Activated gamma-delta T cell treated with Interleukin-2 at 50 U/mL for 16 hours (primary cell): ENCODE measurements around the gene DAZAP1.
"Not testable (repeated sequence)": the region's sequence is repeated elsewhere in the genome, so short reads cannot be mapped to it uniquely, and the experiment has no call there.

Experiments
- DNase-seq: peaks from one replicate; pipeline ENCODE4 v3.0.0-alpha.2; 2020

Gene DAZAP1

GRCh38 chr19:1411255-1412191 lies 4.1 kb downstream of the DAZAP1 start:
- DNase-seq, result peak; percentile 43

- DNase-seq, result no peak
Measured at GRCh38 chr19:1412323-1412923, 5.0 kb downstream of the DAZAP1 start.

- DNase-seq, result no peak
Measured at GRCh38 chr19:1412995-1413800, 5.8 kb downstream of the DAZAP1 start.

GRCh38 chr19:1416014-1416841 lies 8.8 kb downstream of the DAZAP1 start:
- no peak for DNase-seq

- DNase-seq, result no peak
Measured at GRCh38 chr19:1417145-1417544, 9.8 kb downstream of the DAZAP1 start.

GRCh38 chr19:1417681-1418495 lies 10.5 kb downstream of the DAZAP1 start:
- no peak for DNase-seq

- no peak for DNase-seq
Measured at GRCh38 chr19:1418496-1418775, 11.1 kb downstream of the DAZAP1 start.

GRCh38 chr19:1418951-1419738 lies 11.8 kb downstream of the DAZAP1 start:
- DNase-seq, result no peak

- not testable (repeated sequence) for DNase-seq
Measured at GRCh38 chr19:1420085-1420484, 12.7 kb downstream of the DAZAP1 start.

- no peak for DNase-seq
Measured at GRCh38 chr19:1420590-1420989, 13.2 kb downstream of the DAZAP1 start.

- DNase-seq, result no peak
Measured at GRCh38 chr19:1421218-1421957, 14.0 kb downstream of the DAZAP1 start.

GRCh38 chr19:1421958-1422305 lies 14.5 kb downstream of the DAZAP1 start:
- DNase-seq, result no peak

- no peak for DNase-seq
Measured at GRCh38 chr19:1422360-1422759, 15.0 kb downstream of the DAZAP1 start.

GRCh38 chr19:1422943-1423342 lies 15.6 kb downstream of the DAZAP1 start:
- DNase-seq, result no peak

GRCh38 chr19:1423436-1424191 lies 16.2 kb downstream of the DAZAP1 start:
- no peak for DNase-seq

GRCh38 chr19:1424192-1424955 lies 17.0 kb downstream of the DAZAP1 start:
- DNase-seq, result no peak

GRCh38 chr19:1425102-1425837 lies 17.9 kb downstream of the DAZAP1 start:
- no peak for DNase-seq

- no peak for DNase-seq
Measured at GRCh38 chr19:1425902-1426301, 18.5 kb downstream of the DAZAP1 start.
